ENCODE data around the gene ZNF212.
"Not testable (repeated sequence)": the region's sequence is repeated elsewhere in the genome, so short reads cannot be mapped to it uniquely, and the experiment has no call there.

ZNF212 gene

DNA sequence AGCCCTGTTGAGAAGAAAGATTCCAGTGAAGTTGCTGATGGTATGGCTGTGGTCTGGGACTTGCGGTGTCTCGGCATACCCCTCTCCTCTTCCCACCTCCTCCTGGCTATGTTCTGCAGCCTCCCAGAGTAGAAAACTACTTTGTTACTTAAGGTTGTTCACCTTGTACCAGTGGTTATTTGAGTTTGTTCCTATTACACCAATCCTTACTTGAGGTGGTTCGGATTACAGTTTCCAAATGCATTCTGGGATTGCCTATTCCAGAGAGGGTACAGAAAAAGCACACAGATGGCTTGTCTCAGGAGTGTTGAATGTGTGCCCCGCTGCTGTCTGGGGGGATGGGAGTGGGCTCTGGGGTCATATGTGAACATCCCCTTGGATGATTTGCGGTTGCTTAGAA, 15.7 kb downstream of the ZNF212 start:
- FAIRE-seq = no peak

DNA sequence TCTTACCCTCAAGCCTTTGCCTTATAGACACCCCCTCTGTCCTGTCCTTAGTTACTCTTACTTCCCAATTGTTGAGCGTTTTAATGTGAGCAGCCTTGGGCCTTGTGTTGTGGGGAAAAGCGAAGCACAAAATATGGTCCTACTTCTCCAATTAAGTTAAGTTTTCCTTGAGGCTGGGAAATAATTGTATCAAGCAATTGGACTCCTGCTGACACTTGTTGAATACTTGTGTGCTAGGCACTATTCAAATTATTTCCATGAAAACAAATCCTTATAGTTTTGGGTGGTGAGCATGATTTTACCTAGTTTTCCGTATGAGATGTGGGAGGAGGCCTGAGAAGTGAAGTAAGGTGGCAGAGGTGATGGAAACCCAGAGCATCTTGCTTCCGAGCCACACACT, 17.1 kb downstream of the ZNF212 start:
- no peak for FAIRE-seq

DNA sequence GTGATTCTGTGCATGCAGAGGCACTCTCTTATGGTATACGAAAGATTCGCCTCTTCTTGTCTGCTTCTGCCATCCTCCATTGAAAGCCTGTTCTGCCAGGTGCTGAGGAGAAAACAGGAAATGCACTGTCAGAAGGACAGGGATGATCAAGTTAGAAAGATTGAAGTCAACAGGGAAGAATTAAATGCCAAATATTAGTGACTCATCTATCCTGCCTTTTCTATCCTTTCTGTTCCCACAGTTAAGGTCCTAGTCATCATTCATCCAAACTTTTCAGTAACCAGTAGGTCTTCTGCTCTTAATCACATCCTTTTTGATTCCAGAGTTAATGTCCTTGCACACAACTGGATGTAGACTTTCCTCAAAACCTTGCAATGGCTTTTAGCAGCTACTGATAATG, 17.7 kb downstream of the ZNF212 start:
- no peak for FAIRE-seq

DNA sequence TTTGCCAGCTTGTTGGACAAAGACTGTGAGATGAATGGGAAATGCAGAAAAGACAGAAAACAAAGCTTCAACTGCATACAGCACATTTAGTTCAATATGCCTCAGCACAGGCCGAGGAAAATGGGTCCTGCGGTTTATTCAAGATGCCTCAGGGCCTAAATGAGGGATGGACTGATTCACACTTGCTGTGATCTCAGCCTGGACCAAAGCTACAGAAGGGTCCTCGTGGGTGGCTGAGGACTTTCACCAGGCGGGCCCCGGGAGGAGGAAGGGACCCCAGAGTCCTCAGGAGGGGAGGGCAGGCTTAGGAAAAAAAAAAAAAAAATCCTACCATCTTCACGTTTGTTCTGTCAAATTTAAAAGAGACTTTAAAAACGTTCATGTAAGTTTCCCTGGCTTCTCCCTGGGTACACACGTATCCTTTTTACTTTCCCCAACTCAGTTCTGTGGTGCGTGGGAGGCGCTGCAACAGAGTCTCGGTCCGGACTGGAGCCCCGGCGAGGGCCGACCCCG, 21.9 kb downstream of the ZNF212 start:
- no peak for FAIRE-seq

DNA sequence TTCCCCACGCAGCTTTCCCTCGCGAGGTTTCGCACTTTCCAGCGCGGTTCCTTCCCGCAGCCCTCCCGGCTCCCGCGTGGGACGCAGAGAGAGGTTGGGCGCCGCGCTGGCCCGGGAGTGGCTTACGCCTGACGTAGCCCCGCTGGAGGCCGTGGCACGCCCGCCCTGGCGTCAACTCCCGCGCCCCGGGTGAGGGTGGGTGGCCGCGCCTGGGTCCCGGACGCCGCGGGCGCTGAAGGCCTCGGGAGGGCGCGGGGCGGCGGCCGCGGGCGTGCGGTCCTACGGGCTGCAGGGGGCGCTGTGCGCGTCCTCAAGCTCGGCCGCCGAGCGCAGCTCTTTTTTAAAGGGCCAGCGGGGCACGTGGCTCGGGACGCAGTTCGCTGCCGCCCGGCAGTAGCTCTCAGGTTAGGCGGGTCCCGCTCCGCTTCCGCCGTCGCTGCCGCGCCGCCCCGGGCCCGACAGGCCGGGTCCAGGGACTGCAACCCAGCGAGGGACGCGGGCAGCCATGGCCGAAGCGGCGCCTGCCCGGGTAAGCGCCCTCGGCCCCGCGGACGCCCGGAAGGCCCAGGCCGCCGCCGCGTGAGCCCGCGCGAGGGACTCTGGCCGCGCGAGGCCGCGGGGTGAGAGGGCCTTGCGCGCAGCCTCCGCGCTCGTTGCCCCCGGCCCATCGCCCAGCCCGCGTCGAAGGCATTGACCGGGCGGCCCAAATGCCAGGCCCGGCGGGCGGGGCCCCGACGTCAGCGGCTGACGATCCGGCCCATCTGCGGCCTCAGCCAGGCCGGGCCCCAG, 22.6 kb downstream of the ZNF212 start, which contains the start of gene ZNF783:
Gene ZNF783, plus strand, starts transcription at position 368 of the 789 bp plus-strand sequence. Its CDS starts 138 bp downstream, at position 506.
- FAIRE-seq = no peak

DNA sequence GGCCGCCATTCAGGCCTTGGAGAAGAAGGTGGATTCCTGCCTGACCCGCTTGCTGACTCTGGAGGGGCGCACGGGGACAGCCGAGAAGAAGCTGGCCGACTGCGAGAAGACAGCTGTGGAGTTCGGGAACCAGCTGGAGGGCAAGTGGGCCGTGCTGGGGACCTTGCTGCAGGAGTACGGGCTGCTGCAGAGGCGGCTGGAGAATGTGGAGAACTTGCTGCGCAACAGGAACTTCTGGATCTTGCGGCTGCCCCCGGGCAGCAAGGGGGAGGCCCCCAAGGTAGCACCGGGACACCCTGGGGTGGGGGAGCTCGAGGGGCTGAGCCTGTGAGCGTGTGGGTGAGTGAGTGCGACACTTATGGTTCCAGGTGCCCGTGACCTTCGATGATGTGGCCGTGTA, 27.0 kb downstream of the ZNF212 start:
- FAIRE-seq = no peak

DNA sequence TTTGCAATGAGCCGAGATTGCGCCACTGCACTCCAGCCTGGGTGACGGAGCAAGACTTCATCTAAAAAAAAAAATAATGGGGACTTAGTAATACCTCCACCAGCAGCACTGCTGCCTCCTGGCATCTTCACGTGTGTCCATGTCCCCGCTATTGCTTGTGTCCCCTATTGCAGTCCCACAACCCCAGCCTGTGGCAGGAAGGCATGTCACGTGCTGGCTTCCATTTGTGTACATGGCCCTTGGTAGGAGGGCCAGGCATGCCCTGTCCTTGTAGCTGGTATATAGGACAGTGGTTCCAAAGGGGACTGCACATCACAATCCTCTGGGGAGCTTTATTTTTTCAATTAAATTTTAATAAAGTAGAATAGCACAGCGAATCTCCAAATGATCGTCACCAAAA, 28.3 kb downstream of the ZNF212 start:
- FAIRE-seq = no peak

DNA sequence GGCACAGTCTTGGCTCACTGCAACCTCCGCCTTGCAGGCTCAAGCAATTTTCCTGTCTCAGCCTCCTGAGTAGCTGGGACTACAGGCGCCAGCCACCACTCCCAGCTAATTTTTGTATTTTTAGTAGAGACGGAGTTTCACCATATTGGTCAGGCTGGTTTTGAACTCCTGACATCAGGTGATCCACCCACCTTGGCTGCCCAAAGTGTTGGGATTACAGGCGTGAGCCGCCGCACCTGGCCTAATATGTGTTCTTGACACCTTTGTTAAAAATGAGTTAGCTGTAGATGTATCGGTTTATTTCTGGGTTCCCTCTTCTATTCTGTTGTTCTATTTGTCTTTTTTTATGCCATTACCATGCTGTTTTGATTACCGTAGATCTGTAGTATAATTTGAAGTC, 35.0 kb downstream of the ZNF212 start:
- FAIRE-seq = not testable (repeated sequence)

DNA sequence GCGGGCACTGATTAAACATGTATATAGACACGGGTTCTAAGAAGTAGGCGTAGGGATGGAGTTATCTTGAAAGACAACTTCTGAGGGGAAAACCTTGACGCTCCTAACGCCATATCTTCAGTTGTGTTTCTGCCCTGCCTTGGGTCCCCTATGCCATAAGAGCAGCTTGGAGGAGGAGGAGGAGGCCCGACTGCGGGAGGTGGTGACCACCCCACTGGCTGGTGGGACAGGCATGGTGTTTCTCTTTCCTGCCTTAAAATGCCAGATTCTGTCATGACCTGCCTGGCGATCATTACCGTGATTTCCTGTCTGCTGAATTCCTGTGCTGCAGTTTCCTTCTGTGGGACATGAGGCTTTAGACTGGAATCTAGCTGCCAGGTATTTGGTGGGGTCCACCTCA, 38.4 kb downstream of the ZNF212 start:
- FAIRE-seq = no peak

DNA sequence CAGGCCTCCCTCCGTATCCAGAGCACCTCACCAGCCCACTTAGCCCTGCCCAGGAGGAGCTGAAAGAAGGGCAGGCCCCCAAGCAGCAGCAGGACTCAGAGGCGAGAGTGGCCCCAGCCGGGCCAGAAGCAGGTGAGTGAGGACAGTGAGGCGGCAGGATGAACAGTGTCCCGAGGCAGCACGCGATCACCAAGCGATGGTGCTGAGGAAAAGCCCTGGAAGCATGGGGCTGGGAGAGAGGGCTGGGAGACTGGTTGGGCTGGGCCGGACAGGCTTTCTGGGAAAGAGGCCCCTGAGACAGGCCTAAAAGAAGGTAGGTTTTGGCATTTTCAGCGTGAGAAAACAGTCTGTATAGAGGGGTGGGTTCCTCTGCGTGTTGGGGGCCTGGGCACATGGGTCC, 38.9 kb downstream of the ZNF212 start:
- no peak for FAIRE-seq

DNA sequence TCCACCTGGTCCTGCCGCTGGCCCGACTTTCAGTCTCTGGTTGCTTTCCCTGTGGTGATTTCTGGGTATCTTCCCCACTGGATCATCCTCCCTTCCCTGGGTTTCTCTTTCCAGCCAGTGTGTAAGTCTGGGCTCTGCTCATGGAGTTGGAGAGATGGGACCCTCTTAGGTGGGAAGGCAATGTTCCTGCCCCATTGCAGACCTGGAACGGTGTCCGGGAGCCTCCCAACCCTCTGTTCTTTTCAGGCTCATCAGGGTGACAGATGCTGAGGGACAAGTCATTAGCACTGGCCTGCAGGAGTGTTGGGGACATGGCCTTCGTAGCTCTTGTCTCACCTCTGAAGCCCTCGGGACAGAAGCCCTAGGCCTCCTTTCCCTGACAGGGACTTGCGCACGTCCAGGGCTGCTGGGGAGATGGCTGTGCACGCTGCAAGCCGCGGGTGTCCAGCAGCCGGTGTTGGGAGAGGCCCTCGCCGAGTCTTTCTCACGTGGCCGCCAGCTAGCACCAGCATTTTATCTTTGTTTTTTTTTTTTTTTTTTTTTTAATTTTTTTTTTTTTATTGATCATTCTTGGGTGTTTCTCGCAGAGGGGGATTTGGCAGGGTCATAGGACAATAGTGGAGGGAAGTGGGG, 39.8 kb downstream of the ZNF212 start:
- no peak for FAIRE-seq

DNA sequence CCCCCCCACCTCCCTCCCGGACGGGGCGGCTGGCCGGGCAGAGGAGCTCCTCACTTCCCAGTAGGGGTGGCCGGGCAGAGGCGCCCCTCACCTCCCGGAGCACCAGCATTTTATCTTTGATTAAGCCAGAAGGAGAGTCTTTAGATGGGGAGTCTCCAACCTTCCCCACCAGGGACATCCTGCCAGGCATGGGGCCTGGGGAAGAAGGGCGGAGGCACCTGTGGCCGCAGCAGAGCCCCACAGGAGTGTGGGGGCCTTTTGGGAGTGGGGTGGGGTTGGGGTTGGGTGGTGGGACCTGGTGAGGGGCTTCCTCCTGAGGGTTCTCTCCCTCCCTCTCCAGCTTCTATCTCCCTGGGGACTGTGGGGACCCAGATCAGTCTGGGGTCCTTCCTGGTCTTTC, 40.7 kb downstream of the ZNF212 start:
- no peak for FAIRE-seq

DNA sequence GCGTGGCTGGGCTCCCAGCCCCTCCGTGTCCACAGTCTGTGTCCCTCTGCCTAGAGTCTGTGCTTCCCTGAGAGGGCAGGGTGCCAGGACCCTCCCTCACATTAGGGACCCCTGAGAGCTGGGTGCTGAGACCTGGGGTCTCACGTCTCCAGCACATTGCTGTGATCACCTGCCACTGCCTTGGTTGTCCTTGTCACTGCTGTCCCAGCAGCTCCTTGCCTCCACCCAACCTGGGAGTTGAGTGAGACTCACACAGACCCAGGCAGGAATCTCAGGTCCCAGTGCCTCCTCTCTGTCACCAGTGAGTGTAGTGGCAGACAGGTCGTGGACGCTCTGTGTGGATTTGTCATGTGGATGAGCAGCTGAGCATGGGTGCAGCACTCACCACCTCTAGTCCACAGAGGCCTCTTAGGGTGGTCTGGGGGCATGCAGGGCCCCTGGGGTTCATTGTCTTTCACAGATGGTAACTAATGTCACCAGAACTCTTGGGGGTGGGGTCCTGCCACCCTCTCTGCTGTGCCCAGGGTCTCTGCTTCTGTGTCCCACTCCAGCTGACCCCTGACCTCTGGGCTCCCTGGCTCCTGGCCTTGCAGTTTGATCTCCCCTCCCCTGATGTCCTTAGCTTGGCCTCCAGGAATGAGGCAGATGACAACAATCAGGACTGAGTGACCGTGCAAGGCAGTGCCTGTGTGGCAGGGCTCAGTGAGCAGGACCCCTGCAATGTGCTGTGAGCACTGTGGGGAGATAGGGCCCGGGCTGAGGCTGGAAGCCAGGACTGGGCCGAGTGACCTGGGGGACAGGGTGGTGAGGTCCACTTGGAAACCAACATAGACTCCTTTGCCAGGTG, 41.4 kb downstream of the ZNF212 start:
- no peak for FAIRE-seq

DNA sequence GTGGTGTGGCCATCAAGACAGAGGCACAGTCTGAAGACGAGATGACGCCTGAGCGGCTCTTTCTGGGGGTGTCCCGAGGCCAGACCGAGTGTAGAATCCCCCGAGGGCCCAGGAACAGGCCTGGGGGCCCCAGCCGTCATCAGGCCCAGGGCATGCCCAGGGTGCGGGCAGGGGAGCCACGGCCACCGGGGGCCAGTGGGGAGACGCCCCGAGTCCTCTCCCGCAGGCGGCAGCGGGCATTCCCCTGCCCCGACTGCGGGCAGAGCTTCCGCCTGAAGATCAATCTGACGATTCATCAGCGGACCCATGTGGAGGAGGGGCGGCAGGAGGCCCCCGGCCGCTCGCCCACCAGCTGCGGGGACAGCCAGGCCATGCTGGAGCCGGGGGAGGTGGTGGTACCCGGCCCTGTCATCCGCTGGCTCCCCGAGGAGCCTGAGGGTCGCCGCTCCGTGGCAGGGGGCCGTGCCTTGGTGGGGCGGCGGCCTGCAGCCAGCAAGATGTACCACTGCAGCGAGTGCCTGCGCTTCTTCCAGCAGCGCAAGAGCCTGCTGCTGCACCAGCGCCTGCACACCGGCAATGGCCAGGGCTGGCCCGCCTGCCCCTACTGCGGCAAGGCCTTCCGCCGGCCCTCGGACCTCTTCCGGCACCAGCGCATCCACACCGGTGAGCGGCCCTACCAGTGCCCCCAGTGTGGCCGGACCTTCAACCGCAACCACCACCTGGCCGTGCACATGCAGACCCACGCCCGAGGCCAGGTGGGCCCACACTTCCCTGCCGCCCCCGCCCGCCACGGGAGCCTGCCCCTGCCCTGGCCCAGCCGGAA, 42.3 kb downstream of the ZNF212 start:
- no peak for FAIRE-seq

DNA sequence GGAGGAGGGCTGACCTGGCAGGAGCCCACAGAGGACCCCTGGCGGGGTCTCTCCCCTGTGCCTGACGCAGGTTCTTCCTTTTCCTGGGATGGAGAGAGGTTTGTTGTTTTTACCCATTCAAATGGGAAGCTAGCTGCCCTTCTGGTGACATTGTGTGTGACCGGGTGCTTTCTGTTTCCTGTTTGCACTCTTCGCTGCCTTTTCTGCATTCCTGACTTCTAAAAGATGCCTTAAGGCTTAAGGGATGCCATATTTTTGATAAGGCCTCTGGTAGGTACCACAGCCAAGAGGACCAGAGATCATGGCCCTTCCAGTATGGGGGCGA, 42.8 kb downstream of the ZNF212 start:
- FAIRE-seq = no peak

DNA sequence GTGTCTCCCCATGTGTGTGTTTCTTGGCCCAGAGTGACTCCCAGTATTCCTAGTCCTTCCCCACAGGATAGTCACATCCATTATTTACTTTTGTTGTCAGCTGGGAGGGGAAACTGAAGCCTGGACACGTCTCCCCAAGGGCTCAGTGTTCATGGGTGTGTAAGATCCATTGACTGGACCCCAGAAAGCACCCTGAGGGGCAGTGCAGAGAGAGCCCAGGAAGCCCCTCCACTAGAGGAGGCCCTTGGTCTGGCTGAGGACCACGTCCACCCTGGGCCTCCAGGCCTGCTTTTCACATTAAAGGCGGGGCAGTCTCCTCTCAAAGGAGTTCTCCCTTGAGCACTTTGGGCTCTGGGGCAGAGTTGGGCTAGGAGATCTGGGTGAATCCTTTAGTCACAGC, 43.9 kb downstream of the ZNF212 start:
- no peak for FAIRE-seq

DNA sequence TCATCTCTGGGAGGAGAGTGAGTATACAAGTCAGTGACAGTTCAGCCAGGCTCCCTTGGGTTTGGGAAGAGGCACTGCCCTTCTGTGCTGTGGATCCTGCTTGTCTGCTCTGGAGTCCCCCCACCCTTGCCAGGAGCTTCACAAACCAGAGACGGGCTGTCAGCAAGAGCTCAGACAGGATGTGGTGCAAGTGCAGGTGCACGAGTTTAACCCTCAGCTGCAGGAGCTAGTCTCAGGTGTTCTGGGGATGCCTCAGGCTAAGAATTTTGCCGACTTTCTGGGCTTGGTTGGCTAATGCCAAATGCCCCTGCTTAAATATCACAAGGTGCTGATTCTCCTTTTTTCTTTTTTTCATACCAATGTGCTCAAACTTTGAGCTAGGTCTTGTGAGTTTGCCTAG, 44.9 kb downstream of the ZNF212 start:
- FAIRE-seq = no peak

DNA sequence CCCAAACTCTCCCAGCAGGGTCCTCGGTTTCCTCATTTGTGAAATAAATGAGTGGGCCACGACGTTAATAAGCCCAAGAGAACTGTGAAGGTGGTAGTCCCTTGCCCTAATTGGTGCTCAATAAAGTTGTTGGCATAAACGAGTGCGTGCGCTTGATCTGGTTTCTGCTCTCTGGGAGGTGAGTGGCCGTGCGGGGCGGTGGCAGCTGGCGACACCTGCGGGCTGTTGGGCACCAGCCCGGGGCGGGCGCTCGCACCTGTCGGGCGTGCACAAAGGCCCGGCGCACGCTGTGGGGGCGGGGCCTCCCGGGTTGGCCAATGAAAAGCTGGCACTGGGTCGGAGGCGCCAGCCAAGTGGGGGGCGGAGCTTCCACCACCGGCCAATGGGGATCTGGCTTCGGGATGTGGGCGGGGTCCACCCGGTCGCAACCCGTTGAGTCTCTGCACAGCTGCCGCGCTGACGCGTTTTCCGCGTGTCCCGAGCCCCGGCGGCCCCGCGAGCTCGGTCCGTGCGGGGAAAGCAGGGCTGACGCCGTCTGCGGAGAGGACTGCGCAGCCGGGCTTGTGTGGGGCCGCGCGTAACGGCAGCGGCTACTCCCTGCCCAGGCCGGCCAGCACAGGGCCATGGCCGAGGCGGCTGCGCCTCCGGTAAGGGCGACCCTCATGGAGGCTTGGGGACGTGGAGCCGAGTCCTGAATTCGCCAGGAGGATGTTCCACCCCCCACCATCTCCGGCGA, 45.6 kb downstream of the ZNF212 start:
- FAIRE-seq = no peak

DNA sequence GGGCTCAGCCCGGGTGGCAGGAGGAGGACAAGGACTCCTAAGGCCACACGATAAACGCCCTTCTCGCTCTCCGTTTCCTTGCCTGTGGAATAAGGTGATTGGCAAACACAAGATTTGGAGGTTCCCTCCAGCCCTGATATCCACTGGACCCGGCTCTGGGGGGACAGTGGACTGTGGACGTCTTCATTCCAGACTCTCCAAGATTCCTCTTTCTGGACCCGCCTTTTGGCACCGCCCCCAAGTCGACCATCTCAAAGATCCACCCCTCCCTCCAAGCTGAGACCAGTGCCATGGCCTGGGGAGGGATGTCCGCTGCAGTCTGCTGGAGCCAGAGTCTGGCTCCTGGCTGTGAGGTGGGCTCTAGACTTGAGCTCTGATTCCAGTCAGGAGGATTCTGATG, 46.2 kb downstream of the ZNF212 start:
- no peak for FAIRE-seq

DNA sequence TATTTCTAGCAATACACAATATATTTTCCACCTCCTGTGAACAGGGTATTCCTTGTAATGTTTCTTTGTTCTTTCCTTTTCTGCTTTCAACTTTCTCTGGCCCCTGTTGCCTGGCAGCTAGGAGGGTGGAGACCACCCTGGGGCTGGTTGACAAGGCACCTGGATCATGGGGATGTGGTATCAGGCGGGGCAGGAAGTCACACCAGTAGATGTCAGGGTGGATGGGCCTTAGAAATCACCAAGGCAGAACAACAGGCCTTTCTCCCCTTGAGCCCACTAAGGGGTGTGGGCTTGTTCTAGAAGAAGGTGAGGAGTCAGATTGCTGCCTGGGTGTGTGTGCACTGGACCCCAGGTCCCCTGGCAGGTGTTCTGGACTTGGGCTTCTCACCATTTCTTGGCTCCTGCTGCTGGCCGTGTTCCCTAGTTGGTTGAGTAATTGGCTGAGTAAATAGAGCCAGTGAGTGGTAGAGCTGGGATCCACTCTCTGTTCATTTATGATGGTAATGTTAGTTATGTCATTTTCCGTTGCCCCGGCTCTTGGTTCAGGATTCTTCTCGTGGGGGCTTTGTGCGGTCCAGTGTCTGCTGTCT, 47.5 kb downstream of the ZNF212 start:
- FAIRE-seq = no peak

DNA sequence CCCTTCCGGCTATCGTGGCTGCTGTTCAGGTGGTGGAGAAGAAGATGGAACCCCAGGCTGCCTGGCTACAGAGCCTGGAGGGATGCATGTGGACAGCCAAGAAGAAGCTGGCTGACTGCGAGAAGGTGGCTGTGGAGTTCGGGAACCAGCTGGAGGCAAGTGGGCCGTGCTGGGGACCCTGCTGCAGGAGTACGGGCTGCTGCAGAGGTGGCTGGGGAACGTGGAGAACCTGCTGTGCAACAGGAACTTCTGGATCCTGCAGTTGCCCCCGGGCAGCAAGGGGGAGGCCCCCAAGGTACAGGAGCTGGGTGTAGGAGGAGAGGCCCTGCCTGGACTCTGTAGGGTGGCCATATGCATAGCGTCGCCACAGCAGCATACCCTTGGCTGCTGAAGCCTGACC, 48.2 kb downstream of the ZNF212 start:
- no peak for FAIRE-seq

DNA sequence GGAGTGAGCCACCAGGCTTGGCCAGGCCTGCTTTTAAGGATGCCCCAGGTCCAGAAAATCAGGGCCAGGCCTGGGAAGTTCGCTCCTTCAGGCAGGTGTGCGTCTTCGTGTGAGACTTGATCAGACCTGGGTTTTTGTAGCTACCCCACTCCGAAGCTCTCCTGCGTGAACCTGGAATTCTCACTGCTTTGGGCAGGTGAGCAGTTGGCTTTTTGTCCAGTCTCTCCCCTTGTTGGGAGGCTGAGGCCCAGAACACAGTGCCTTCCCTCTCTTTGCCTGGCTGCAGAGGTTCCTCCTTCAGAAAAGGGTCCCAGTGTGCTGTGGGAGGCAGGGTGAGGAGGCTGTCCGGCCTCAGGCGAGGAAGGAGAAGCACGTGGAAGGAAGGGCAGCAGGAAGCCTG, 49.8 kb downstream of the ZNF212 start:
- no peak for FAIRE-seq
